Bronchial epithelial cell (primary cell): ENCODE data around the gene GPR139. TPM values are rescaled to one million over a fixed set of nuclear protein-coding genes. Genes with fewer than 3 reads are reported as not detected.

Experiments used
- DNase-seq: peaks from one replicate; pipeline ENCODE4 v3.0.0-alpha.2; 2010; ENCODE audit warnings: low read depth
- FAIRE-seq: peaks from 2 replicates; lab custom pipeline; 2011; peaks lifted over from hg19 to GRCh38; lab: Jason Lieb, UNC
- H3K27me3 ChIP-seq: 2 replicates; pipeline ENCODE4 v1.5.1; 2011; ENCODE audit warnings: low read length; ENCODE audit not compliant: control insufficient read depth, insufficient read depth
- H3K36me3 ChIP-seq: 2 replicates; pipeline ENCODE4 v1.5.1; 2011; ENCODE audit warnings: low read length; ENCODE audit not compliant: control insufficient read depth, insufficient read depth
- H3K4me3 ChIP-seq: 2 replicates; pipeline ENCODE4 v1.5.1; 2011; ENCODE audit warnings: mild to moderate bottlenecking, low read depth, low read length, control low read depth
- total RNA-seq: library from RNA; depleted of rRNA; stranded (reverse); fragments of >200 nt; gene quantifications from 2 replicates; pipeline ENCODE4 v1.2.1, GENCODE V29; 2014
- TF ChIP-seq, protein P1 (sequence below): IDR thresholded peaks from 2 replicates; pipeline ENCODE4 v1.5.1; 2011; ENCODE audit warnings: mild to moderate bottlenecking, moderate library complexity, low read length, control low read depth, inconsistent platforms; ENCODE audit not compliant: insufficient read depth, severe bottlenecking

GPR139 gene
- total RNA-seq, 1 donor from 2014 or later = not detected

DNA sequence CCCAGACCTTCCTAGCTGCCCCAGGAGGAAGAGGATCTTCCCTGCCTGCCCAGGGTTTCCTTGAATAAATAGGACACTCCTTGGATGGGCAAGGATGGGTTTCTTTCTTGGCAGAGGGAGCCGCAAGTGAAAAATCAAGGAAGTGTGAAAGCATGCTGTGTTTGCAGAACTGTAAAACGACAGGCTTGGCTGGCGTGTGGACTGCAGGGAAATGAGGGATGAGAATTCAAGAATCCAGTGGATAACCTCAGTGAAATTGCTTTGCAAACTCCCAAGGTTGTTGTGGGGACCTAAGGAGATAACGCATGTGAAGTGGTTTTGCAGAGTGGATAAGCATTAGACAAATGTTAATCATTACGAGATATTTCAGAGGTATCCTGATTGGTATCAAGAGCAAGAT is 20.4 kb downstream of the GPR139 start:
- FAIRE-seq (no peak), DNase-seq (no peak)
- TF ChIP-seq, protein P1, sequence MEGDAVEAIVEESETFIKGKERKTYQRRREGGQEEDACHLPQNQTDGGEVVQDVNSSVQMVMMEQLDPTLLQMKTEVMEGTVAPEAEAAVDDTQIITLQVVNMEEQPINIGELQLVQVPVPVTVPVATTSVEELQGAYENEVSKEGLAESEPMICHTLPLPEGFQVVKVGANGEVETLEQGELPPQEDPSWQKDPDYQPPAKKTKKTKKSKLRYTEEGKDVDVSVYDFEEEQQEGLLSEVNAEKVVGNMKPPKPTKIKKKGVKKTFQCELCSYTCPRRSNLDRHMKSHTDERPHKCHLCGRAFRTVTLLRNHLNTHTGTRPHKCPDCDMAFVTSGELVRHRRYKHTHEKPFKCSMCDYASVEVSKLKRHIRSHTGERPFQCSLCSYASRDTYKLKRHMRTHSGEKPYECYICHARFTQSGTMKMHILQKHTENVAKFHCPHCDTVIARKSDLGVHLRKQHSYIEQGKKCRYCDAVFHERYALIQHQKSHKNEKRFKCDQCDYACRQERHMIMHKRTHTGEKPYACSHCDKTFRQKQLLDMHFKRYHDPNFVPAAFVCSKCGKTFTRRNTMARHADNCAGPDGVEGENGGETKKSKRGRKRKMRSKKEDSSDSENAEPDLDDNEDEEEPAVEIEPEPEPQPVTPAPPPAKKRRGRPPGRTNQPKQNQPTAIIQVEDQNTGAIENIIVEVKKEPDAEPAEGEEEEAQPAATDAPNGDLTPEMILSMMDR = no peak
- Histone ChIP-seq H3K36me3 (no peaks in the 10 kb centered on the region), H3K27me3 (no peaks in the 10 kb centered on the region), H3K4me3 (no peak overlapping the region)

DNA sequence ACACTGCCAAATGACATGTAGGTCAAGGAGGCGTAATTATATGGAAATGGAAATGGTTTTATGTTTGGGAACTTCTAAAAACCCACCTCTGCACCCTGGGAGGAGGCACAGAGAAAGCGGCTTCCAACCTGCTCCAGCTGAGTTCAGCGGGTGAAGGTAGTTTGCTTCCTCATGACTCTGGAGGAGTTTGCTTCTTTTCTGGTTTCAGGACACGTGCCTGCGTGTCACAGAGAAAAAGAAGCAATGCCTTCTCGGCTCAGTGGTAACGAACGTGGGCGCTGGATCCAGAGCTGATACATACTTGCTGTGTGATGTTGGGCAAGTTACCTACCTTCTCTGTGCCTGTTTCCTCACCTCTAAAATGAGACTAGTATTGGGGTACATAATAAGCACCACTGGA is 22.1 kb downstream of the GPR139 start:
- FAIRE-seq (peak; percentile 64), DNase-seq (no peak)
- Histone ChIP-seq H3K27me3 (no peaks in the 10 kb centered on the region), H3K4me3 (no peak overlapping the region), H3K36me3 (no peaks in the 10 kb centered on the region)
- TF ChIP-seq, protein P1 = no peak

DNA sequence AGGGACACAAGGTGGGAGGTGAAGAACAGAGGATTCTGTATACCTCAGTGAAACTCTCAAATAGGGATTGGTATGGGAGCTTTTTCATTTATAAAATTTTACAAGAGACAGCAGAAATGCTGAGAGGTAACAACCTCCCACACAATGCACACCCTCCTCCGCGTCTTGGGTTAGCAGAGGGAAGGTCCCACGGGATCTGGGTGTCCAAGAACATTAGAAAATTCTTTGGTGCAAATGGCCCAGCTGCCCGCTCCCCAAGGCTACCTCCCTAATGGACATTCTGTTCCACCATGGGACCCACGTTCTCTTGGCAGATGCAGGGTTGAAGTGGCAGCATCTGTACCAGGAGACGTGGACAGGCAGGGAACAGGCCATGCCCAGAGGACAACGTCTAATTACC is 22.5 kb downstream of the GPR139 start:
- Histone ChIP-seq H3K36me3 (no peaks in the 10 kb centered on the region), H3K27me3 (no peaks in the 10 kb centered on the region), H3K4me3 (no peak overlapping the region)
- no peak for DNase-seq
- TF ChIP-seq, protein P1 = no peak
- no peak for FAIRE-seq

DNA sequence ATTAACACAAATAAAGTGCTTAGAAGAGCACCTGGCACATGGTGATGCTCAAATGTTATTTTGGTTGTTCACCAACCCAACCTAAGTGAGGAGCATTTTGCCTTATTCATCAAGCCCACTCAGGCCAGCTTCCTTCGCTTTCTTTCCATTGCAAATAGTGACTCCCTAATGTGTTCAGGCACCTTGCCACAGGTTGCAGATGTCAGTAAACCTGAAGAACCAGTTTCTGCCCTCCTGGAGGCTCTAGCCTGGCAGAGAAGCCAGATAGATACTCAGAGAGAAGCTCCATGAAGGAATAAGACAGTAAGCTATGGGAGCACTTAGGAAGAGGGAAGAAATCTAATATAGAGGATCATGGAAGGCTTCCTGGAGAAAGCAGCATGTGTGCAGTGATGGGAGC is 23.9 kb downstream of the GPR139 start:
- DNase-seq (no peak), FAIRE-seq (no peak)
- TF ChIP-seq, protein P1 = no peak

DNA sequence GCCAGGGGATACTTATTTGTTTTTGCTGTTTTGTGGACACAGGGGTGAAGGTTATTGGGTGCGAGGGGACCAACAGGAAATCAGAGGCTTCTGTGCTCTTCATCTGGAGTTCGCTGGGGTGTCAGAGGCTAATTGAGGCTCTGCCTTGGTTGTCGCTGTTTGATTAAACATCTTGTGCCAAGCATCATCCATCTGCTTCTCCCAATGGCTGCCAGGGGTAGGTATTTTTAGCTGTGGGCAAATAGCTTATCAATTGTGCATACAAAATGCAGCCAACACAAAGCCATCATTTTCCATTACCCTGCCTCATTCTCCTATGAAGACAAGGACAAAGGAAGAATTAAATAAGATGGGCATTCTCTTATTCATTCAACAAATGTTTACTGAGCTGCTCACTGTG is 27.8 kb downstream of the GPR139 start:
- no peak for FAIRE-seq
- no peaks in the 10 kb centered on the region for H3K27me3 ChIP-seq
- H3K4me3 ChIP-seq = no peak overlapping the region
- TF ChIP-seq, protein P1 = no peak
- H3K36me3 ChIP-seq = no peaks in the 10 kb centered on the region
- no peak for DNase-seq

More for the DNA sequence above, 23.9 kb downstream of the GPR139 start:
- Histone ChIP-seq H3K4me3 (no peak overlapping the region), H3K27me3 (no peaks in the 10 kb centered on the region), H3K36me3 (no peaks in the 10 kb centered on the region)

DNA sequence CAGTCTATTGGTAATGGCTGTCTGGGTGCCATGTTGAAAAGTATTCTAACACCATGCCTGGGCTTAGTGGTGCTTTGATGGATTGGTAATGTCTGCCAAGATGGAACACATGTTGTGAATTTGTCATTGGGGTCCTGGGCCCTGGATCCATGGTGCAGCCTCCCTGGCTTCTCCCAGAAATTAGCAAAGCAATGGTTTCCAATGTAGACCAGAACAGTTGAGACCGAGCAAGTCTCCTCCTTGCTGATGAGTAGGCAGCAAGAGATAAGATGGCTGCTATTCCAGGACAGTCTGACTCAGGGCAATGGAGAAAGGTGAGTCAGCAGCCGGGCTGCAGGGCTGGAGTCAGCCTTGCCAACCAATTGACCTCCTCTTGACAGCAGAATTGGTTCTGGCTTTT is 30.8 kb downstream of the GPR139 start:
- TF ChIP-seq, protein P1 = no peak
- H3K36me3 ChIP-seq = no peaks in the 10 kb centered on the region
- no peak overlapping the region for H3K4me3 ChIP-seq
- FAIRE-seq = no peak
- peak; percentile 2 for DNase-seq
- H3K27me3 ChIP-seq = no peaks in the 10 kb centered on the region
